HG03469 (cell line): ENCODE data around the gene C2orf68.
"Not testable (repeated sequence)": the region's sequence is repeated elsewhere in the genome, so short reads cannot be mapped to it uniquely, and the experiment has no call there.

ENCODE experiments used
- ATAC-seq: cut with Tn5 transposase; IDR thresholded peaks from one replicate; pipeline ENCODE4 v1.9.1; 2021; ENCODE audit warnings: mild to moderate bottlenecking, moderate library complexity, moderate number of reproducible peaks; ENCODE audit not compliant: unreplicated experiment

Gene C2orf68

DNA sequence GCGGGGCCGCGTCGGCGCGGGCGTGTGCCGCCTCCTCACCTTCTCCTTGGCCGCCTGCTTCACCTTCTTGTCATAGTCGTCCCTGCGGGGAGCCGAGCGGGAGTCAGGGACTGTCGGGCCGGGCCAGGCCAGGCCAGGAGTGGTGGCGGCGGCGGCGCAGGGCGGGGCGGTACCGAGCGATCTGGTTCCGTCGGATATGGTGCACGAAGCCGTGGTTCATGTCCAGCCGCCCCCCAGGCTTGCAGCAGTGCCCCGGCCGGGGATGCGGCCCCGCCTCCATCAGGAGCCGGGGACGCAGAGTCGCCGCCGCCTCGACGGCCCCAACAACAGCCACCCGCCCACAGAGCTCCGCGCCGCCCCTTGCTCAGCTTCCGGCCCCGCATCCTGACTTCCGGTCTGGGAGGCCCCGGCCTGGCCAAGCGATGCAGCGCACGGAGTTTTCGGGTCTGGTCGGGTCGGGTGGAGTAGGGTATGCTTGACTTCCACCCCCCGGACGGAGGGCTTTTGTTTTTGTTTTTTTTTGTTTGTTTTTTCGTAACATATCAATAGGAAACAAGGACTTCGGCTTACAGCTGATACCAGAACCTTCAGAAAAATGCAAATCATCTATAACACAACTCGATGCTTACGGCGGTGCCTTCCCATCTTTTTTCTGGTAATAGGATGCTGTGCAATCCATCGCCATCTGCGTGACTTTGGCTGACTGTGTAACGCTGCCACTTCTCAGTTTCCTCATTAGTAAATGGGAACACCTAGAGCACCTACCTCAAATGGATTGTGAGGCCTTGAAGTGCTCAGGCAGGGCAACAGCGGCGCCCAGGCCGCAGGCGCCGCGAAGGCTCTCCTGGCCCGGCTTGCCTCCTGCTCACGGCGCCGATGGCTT, at the start of gene C2orf68:
C2orf68 (minus strand) TSS at position 362 of the 883 bp plus-strand sequence; CDS start at position 280, 82 bp downstream.
- ATAC-seq: peak; percentile 48

- no peak for ATAC-seq
These were observed 49.4 kb upstream of the C2orf68 start for GRCh38 chr2:85661139-85661858.

- no peak for ATAC-seq
These were observed 48.9 kb upstream of the C2orf68 start for GRCh38 chr2:85660725-85661124.

DNA sequence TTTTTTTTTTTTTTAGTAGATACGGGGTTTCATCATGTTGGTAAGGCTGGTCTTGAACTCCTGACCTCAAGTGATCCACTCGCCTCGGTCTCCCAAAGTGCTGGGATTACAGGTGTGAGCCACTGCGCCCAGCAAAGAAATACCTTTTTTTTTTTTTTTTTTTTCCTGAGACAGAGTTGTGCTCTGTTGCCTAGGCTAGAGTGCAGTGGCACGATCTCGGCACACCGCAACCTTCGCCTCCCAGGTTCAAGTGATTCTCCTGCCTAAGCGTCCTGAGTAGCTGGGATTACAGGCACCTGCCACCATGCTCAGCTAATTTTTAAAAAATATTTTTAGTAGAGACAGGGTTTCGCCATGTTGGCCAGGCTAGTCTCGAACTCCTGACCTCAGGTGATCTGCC, 48.4 kb upstream of the C2orf68 start:
- not testable (repeated sequence) for ATAC-seq

DNA sequence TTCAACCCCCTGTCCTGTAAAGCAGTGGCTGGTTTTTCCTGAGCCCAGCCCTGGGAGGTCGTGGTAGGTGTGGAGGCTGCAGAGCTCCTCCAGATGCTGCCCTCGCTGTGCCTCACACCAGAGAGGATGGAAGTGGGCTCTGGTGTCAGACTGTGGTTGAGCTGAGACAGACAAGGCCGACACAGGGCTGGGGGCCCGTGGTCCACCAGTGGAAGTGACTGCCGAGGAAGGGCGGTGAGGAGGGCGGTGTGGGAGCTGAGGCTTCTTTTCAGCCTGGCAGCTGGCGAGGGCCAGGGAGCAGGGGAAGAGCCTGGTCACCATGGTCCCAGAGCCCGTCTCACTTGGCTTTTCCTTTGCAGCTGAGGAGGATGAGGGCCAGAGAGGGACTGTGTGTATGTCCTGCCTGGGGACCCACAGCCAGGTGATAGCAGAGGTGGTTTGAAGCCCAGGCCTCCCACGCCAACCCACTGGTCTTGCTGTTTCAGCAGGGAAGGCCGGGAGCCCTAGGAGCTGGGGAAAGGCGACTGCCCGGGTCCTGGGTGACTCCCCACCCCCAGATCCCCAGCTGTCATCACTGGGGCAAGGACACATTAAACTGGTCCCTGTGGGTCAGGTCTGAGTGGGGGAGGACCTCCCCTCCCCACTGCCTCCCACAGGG, 47.6 kb upstream of the C2orf68 start:
- no peak for ATAC-seq

DNA sequence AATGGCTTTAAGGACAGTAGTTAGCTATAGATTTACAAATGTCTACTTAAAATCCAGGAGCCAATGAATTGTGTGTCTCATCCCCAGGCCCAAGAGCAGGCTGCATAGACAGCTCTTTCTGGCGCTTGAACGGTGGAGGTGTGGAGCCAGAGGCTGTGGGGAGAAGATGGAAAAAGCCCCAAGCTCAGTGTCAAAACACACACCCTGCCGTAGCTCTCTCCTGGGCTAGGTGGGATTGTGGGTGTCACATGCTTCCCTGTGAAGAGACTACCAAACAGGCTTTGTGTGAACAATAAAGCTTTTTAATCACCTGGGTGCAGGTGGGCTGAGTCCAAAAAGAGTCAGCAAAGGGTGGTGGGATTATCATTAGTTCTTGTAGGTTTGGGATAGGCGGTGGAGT, 45.5 kb upstream of the C2orf68 start:
- ATAC-seq: not testable (repeated sequence)

GRCh38 chr2:85656468-85656867, 44.6 kb upstream of the C2orf68 start:
- no peak for ATAC-seq

GRCh38 chr2:85655961-85656417, 44.1 kb upstream of the C2orf68 start:
- ATAC-seq: no peak

- ATAC-seq: no peak
These were observed 42.1 kb upstream of the C2orf68 start for GRCh38 chr2:85653996-85654395.

- ATAC-seq: no peak
These were observed 40.2 kb upstream of the C2orf68 start for GRCh38 chr2:85652056-85652455.

DNA sequence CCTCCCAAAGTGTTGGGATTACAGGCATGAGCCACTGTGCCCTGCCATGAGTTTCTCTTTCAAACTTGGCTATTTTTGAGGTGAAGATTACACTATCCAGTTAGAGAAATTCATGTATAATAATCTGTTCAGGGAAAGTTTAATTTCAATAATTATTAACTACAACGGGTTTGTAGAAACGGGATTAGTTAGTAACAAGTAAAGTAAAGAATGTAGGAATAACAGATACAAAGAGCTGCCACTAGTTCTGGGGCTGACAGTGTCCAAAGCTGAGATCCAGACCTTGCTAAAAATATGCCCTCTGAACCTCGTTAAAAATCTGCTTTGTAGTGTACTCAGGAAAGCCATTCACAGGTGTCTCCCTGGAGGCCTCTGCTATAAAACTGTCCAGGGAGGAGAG, 39.2 kb upstream of the C2orf68 start:
- ATAC-seq: no peak

DNA sequence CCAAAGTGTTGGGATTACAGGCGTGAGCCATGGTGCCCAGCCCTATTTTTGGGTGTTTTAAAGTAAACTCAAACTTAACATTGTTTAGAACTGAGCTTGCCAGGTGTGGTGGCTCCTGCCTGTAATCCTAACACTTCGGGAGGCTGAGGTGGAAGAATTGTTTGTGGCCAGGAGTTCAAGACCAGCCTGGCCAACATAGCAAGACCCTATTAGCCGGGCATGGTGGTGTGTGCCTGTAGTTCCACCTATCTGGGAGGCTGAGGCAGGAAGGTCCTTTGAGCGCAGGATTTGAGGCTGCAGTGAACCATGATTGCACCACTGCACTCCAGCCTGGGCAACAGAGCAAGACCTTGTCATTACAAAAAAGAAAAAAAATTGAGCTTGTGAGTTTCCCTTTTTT, 38.6 kb upstream of the C2orf68 start:
- no peak for ATAC-seq

DNA sequence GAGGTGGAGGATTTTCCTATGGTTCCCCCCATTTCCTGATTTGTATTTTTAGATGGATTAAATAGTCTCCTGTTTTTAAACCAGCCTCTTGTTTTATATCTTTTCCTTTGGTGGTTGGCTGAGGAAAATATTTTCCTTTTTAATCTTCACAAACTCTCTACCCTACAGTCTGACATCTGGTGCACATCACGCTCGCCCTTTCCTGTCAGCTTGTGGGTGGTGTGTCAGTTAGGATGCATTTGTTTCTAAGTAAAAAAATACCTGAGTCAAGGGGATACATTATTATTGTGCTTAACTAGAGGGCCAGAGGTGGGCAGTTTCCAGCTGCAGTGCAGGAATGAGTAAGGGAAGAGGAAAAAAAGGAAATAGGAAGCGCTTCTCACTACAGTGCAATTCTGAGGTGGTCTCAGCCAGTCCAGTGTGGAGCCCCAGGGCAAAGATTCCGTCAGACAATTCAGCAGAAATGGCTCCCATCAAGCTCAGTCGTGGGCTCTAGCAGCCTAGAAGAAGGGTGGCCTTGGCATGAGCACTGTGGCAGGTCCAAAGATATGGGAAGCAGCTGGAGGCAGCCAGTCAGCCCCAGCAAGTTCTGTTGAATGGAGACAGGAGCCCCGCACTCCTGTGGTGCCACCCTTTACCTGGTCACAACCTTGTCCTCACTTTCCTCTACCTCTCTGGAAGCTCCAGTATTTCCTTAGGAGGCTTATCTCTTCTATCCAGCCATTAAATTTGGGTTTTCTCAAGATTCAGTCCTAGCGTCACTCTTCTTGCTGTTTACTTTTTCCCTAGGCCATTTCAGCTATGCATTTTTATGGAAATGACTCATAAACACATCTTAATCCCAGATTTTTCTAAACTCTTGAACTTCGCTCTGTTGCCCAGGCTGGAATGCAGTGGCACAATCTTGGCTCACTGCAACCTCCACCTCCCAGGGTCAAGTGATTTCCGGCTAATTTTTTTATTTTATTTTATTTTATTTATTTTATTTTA, 37.6 kb upstream of the C2orf68 start:
- ATAC-seq: no peak

DNA sequence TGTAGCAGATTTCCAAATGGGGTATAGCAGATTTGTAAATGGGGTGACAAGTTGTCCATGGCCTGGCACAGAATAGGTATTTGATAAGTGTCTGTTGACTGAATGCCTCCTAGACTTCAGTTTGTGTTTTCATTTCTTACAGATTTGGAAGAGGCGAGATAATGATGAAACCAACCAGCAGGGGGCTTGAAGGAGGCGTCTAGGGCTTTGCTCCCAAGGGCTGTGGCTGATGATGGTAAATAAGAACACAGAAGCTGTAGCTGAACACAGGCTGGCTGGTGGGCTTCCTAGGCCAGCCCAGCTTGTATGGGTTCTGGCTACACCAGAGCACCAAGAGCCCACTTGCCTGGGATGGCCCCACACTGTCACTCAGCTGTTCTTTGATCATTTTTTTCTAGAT, 36.8 kb upstream of the C2orf68 start:
- ATAC-seq: no peak

DNA sequence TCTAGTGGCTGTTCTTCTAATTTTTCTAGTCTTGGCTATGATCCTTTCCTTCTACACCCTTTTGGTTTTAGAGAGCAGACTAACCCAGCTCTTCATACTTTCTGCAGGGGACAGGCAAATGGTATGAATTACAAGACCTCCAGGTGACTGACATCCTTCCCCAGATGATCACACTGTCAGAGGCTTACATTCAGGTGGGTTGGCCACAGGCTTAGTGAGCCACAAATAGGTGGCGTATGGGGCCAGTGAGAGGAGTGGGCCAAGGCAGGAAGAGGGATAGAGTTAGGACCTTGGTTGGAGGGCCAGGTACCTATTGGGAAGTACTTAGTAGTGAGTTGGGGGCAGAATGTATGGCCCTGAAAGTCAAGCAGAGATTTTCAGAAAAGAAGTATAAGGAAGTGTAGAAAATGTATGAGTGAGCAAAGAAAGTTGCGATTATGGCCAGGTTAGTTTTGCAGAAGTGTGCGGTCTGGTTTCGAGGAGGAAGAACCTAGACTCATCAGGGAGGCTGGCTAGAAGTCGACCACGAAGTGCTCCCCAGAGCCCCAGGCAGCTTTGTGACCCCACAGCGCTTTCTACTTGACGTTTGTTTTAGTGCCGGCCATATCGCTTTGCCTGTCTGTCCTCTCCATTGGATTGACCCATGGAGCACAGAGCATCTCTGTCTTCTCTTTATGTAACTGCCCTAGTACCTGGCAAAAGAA, 36.1 kb upstream of the C2orf68 start:
- ATAC-seq: no peak

- no peak for ATAC-seq
These were observed 34.3 kb upstream of the C2orf68 start for GRCh38 chr2:85646166-85646565.

- ATAC-seq: no peak
These were observed 33.0 kb upstream of the C2orf68 start for GRCh38 chr2:85644909-85645308.

DNA sequence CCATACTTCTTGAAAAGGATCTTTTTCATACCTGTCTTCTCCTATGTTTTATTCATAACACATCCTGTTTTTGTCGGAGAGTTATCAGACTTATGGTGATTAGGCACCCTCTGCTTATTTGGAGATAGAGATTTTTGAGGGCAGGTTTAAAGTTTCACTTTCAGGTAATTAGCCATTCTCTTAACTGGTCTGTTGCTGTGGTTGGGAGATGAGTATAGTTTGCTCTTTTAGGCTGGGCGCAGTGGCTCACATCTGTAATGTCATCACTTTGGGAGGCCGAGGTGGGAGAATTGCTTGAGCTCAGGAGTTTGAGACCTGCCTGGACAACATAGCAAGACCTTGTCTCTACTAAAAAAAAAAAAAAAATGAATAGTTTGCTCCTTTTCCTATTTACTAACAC, 30.9 kb upstream of the C2orf68 start:
- ATAC-seq: no peak

GRCh38 chr2:85635636-85636035, 23.8 kb upstream of the C2orf68 start:
- no peak for ATAC-seq

GRCh38 chr2:85635011-85635410, 23.1 kb upstream of the C2orf68 start:
- no peak for ATAC-seq
